ENCODE results near the gene FAIM2.
A peak's percentile ranks its signal among the peaks of the same experiment; 100 is the strongest.
"Not testable (repeated sequence)": the region's sequence is repeated elsewhere in the genome, so short reads cannot be mapped to it uniquely, and the experiment has no call there.

FAIM2 gene

GRCh38 chr12:49877066-49877465 is 26.6 kb downstream of the FAIM2 start:
- DNase-seq, result no peak

- DNase-seq, result no peak
Measured at GRCh38 chr12:49876070-49876469, 27.6 kb downstream of the FAIM2 start.

DNA sequence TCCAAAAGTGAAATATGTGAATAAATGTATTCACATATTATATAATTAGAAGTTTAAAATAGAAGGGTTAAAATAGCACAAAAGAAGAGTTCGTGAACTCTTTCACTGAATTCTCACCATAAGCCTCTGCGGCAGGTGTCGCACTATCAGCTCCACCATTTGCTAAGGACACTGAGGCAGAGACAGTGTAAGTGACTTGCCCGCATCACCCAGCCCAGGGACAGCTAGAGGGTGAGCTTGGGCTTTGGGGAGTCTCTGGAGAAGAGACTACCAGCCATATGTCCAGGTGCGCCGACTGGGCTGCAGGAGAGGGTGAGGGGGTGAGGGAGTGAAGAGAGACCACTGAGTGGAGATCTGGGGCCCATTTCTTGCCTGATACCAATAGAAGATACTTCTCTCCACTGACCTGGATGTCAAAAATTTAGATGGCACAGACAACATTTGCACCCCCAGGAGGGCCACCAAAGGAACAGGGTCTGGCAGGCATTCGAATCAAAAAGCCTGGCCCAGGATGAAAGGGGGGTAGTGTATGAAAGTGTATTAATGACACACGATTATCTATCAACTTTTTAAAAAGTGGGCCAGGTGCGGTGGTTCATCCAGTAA is 28.5 kb downstream of the FAIM2 start:
- no peak for DNase-seq

DNA sequence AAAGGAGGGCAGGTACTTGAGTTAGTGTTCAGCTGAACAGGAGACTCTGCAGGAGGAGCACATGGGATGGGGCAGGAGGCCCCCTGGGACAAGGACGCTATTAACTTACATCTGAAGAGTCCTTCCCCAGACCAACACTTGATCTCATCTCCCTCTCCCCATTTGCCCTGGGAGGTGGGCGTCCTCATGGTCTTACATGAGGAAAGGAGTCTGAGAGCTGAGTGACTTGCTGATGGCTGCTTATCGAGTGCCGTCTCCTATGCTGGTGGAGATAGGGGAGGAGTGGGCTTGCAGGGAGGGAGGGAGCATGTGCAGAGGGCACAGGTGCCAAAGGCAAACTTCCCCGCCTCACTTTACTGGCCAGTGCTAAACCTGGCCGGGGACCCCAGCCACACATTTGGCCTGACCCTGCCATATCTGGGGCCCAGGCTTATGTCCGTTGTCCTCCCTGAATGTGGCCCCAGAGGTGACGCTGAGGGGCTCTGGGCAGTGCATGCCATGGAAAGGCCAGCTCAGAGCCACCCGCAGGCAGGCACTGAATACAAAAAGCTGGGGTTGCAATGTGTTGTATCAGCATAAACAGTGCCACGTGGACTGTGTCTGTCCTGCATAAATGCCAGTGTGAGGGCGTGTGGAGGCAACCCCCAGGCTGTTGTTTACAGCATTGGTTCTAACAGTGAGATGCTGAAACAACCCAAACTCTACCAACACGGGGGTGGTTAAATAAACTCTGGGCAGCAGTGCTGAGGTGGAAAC is 29.4 kb downstream of the FAIM2 start:
- DNase-seq, result no peak

DNA sequence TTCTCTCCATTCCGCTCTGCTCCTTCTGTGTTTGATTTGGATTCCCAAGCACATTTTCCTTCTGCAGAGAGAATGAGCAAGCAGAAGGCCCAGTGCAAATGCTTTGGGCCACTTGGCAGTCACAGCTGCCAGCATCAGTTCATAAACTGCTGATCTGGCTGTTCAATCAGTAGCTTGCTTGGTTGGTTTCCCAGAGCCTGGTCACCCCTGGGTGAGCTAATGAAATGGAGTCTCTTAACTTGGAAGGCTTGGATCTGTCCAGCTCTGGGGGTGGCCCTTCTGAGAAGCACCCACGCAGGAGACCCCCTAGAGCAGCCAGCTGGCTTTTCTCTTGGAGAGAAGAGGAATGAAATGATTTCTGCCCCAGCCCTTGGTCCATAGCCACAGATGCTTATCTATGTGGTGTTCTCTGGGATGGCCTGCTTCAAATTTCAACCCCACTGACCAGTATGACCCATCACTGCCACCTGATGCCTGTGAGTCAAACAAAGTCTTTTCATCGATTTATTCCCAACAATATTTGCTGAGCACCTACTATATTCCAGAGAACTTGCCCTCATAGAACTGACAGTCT is 30.3 kb downstream of the FAIM2 start:
- no peak for DNase-seq

- no peak for DNase-seq
Measured at GRCh38 chr12:49872781-49873181, 30.9 kb downstream of the FAIM2 start.

- no peak for DNase-seq
Measured at GRCh38 chr12:49872381-49872780, 31.3 kb downstream of the FAIM2 start.

DNA sequence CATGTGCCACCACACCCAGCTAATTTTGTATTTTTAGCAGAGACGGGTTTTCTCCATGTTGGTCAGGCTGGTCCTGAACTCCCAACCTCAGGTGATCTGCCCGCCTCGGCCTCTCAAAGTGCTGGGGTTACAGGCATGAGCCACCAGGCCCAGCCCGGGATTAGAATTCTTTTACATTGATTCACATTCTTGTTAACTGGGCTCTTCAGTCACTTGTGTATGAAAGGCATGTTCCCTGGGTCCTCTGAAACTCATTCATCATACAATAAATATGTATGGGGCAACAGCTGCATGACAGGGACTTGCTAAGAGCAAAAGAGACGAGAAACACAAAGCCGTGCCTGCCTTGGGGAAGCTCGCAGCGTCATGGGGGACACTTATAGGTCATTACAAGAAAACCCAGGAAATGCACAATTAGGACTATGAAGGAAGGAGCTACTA is 31.9 kb downstream of the FAIM2 start:
- DNase-seq, result not testable (repeated sequence)

GRCh38 chr12:49871263-49871561 is 32.5 kb downstream of the FAIM2 start:
- no peak for DNase-seq

GRCh38 chr12:49870501-49871262 is 33.0 kb downstream of the FAIM2 start:
- no peak for DNase-seq

DNA sequence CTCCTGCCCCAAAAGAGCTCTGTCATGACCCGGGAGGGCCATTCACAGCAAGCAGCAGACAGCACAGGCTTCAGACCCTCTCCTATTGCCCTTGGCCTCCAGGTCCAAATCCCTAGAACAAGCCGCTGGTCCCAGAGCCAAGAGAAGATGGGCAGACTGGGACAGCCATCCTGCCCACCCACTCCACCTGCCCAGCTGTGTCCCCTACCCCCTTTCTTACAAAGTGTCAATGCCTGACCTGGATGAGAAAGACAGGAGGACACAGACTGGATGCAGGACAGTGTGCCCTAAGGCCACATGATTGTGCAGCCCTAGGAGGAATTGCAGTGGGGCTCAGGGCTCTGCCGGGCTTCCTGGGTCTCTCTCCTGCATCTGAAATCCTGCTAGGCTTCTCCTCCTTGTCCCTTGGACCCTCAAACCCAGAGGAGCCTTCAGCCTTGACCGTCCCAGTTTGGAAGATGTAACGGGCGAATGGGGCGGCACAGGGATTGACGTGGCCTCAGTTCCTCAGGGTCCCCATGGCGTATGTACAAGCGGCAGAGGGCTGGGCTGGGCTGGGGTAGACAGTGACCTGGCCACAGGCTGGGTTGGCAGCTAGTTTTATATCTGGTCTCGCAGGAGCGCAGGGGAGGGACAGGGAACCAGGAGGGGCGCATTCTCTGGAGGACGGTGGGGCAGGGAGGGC is 33.7 kb downstream of the FAIM2 start:
- no peak for DNase-seq

GRCh38 chr12:49868952-49869815 is 34.5 kb downstream of the FAIM2 start:
- peak; percentile 81 for DNase-seq

DNA sequence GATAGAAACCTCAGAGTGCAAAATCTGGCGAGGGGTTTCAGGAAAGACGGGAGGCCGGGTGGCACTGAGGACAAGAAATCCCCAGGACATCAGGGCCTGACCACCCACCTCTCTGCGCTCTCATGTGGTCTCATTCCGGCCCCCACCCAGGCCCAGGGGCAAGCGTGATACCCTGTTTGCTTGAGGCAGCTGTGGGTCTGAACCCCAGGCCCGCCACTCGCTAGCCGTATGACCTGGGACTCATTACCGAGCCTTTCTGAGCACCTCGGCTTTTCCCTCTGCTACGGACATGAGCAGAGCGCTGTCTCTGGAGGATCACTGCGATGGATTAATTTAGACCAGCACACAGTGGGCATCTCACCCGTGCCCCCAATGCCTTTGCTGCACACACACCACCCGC is 35.3 kb downstream of the FAIM2 start:
- DNase-seq, result no peak

DNA sequence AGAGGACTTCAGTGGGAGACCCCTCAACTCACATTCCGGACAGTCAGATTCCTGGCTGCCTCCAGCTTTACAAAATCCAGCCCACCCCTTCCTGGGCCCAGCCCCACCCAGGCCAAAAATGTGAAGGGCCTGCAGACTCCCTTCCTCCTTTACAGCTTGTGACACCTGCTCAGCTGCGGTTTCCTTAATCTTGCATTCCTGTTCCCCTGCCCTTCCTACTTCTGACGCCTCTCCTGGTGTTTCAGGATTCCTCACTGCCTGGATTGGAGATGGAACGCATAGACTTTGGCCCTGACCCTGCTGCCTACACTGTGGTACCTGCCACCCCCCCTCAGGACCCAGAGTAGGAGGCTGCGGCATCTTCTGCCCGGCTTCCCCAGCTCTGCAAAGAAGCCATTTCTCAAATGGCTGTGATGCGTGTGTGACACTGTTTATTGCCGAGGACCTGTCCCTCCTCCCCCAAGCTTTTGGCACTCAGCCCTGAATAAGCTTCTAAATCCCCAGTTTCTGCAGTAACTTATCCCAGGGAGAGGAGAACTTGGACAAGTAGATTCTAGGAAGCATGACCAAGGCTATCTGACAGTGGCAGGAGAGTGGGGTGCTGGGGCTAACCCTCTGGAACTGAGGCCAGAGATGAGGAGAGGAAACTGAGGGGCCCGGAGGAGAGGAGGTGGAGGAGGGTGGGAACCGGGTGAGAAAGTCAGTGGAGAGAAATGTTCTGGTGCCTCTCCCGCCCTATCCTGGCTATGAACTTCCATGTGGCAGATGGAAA is 35.9 kb downstream of the FAIM2 start:
- no peak for DNase-seq

GRCh38 chr12:49866859-49867569 is 36.7 kb downstream of the FAIM2 start:
- DNase-seq, result no peak

- DNase-seq, result no peak
Measured at GRCh38 chr12:49865782-49866135, 37.9 kb downstream of the FAIM2 start.

DNA sequence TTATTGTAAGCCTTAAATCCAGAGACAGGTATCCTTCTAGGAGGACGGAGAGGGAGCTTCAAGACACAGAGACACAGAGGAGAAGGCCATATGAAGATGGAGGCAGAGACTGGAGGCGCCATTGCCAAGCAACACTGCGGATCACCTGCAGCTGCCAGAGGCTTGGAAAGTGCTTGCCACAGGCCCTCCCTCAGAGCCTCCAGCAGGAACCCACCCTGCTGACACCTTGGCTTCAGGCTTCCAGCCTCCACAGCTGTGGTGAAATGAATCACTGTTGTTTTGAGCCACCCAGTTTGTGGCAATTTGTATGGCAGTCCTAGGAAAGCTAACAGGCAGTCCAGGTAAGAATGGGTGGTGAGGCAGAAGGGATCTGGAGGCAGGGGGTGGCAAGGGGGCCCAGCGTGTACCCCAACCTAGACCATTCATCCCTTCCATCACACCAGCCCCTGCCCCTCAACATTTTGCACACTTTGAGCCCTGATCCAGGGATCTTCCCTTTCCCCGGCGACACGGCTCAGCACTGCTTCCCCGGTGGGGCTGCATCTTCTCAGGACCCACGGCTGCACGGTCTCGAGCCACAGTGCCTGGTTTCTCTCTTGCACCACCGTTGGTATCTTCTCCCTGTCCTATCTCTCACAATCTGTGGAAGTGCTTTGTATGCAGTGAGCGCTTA is 38.5 kb downstream of the FAIM2 start:
- DNase-seq, result no peak

GRCh38 chr12:49864798-49865090 is 39.0 kb downstream of the FAIM2 start:
- no peak for DNase-seq

DNA sequence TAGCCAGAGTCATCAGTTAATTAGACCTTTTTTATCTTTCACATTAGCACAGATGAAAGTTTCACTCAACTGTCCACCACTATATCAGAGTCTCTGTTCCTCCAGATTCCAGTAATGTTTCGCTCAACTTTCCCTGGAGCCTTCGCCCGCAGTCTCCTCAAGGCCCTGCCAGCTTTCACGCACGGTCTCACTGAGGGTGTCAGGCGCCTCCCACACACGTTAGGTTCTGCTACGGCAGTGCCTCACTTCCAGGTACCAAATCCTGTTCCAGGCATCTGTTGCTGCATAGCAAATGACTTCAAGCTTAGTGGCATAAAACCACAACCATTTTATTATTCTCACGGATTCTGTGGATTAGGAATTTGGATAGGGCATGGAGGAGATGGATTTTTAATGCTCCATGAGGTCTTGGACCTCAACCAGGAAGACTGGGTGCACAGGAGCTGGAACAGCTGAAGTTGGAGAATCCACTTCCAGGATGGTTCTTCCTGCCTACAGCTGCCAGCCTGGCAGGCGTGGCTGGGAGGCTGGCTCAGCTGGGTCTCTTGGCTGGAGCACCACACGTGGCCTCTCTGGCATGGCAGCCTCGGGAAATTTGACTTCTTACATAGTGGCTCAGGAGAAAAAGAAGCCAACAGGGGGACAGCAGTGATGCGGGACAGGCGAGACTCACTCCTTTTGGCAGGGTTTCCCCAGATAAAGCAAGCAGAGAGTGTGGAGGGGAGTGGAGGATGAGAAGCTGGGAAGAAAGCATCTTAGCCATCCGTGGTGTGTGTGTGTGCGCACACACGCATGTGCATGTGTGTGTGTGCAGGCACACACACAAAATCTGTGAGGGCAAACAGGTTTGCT is 39.5 kb downstream of the FAIM2 start:
- no peak for DNase-seq

Measured in NCI-H2029 treated with DMSO at 0.1 percent for 48 hours (cell line).